SHP77 treated with DMSO at 0.1 percent for 48 hours (cell line): ENCODE results near the gene DLL4.
A peak's percentile ranks its signal among the peaks of the same experiment; 100 is the strongest.
"Not testable (repeated sequence)": the region's sequence is repeated elsewhere in the genome, so short reads cannot be mapped to it uniquely, and the experiment has no call there.

Source experiments
- DNase-seq: peaks from one replicate; lab custom pipeline; 2025; lab: John Stamatoyannopoulos, UW

DLL4 gene

GRCh38 chr15:40941528-40942336, 12.6 kb downstream of the DLL4 start:
- peak; percentile 58 for DNase-seq

GRCh38 chr15:40942337-40942854, 13.3 kb downstream of the DLL4 start:
- no peak for DNase-seq

- no peak for DNase-seq
Measured at GRCh38 chr15:40942878-40943277, 13.7 kb downstream of the DLL4 start.

- DNase-seq, result no peak
Measured at GRCh38 chr15:40943764-40944365, 14.7 kb downstream of the DLL4 start.

GRCh38 chr15:40944510-40945296, 15.6 kb downstream of the DLL4 start:
- no peak for DNase-seq

GRCh38 chr15:40948706-40949473, 19.8 kb downstream of the DLL4 start:
- no peak for DNase-seq

- no peak for DNase-seq
Measured at GRCh38 chr15:40949756-40950207, 20.6 kb downstream of the DLL4 start.

- no peak for DNase-seq
Measured at GRCh38 chr15:40951764-40952163, 22.6 kb downstream of the DLL4 start.

- DNase-seq, result no peak
Measured at GRCh38 chr15:40952301-40952900, 23.3 kb downstream of the DLL4 start.

- peak; percentile 91 for DNase-seq
Measured at GRCh38 chr15:40952901-40953712, 24.0 kb downstream of the DLL4 start, which contains the start of gene CHAC1. CHAC1 (plus strand) TSS chr15:40953471; CDS start chr15:40953584, 113 bp downstream.

GRCh38 chr15:40953713-40954074, 24.6 kb downstream of the DLL4 start:
- no peak for DNase-seq

- not testable (repeated sequence) for DNase-seq
Measured at GRCh38 chr15:40954158-40954848, 25.2 kb downstream of the DLL4 start.

- DNase-seq, result no peak
Measured at GRCh38 chr15:40955141-40955903, 26.2 kb downstream of the DLL4 start.

GRCh38 chr15:40955930-40956540, 26.9 kb downstream of the DLL4 start:
- peak; percentile 9 for DNase-seq

GRCh38 chr15:40956541-40956982, 27.4 kb downstream of the DLL4 start:
- DNase-seq, result no peak

- DNase-seq, result no peak
Measured at GRCh38 chr15:40957041-40957555, 28.0 kb downstream of the DLL4 start.

- peak; percentile 74 for DNase-seq
Measured at GRCh38 chr15:40957581-40958051, 28.5 kb downstream of the DLL4 start.

- no peak for DNase-seq
Measured at GRCh38 chr15:40958146-40958545, 29.0 kb downstream of the DLL4 start.
